GOT3 (cell line): ENCODE data around the gene TNFRSF19.

Source experiments
- DNase-seq: peaks from one replicate; lab custom pipeline; 2025; ENCODE audit warnings: mixed read lengths; lab: John Stamatoyannopoulos, UW

TNFRSF19 gene

DNA sequence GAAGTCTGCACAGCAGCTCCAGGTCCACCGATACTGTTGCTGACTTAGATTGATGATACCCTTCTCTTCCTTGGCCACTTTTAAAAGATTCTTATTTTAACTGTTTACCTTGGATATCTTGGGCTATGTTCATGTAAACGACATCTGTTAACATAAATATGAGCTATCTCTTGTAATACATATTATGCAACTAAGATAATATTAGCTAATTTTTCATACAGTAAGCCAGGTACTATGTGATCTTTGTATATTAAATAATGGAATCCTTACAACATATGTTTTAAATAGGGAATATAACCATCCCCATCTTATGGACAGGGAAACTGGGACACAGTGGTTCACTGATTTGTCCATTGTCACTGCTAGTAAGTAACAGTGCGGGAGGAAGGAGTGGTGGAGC is 37.9 kb downstream of the TNFRSF19 start:
- no peak for DNase-seq

DNA sequence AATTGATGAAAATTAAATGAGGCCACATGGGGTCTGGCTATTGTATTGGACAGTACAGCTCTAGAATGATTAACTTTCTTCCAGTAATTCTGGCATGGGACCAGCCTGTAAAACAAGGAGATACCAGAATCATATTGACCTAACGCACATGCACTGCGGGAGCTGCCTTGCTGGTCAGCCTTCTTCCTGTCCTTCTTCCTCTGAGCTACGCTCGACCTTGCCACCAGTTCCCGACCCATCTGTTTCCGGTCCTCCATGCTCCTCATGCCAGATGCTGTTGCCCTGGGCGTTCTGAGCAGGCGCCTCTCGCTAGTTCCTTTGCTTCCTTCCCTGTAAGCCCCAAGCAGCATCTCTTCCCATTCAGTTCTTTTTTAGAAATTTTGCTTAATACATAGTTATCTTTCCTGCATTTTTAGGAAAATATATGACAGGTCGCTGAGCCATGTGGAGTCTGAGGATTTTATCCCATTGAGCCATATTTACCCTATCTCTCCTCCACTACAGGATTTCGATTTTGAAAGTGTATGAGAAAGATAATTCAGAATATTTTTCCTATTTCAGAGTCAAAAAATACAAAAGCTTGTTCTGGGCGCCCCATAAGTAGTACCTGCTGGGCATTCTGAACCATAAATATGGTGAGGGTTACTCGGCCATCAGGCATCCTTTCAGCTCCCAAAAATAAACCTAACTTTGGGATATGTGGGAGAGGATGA is 38.6 kb downstream of the TNFRSF19 start:
- no peak for DNase-seq

DNA sequence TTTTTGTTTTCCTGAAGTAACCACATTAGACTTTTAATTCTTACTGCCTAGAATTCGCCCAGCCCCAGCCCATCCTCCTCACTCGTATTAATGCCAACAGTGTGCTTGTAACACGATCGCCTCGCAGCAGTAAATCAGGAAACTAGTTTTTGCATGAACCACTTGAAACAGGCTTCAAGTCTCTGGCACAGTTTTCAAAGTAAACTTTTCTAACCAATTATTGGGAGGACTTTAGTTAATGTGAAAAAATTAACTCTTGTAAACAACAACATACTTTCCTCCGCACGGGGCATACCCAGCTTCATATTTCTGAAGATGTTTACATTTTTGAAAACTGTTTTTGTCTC is 39.2 kb downstream of the TNFRSF19 start:
- DNase-seq, result no peak

DNA sequence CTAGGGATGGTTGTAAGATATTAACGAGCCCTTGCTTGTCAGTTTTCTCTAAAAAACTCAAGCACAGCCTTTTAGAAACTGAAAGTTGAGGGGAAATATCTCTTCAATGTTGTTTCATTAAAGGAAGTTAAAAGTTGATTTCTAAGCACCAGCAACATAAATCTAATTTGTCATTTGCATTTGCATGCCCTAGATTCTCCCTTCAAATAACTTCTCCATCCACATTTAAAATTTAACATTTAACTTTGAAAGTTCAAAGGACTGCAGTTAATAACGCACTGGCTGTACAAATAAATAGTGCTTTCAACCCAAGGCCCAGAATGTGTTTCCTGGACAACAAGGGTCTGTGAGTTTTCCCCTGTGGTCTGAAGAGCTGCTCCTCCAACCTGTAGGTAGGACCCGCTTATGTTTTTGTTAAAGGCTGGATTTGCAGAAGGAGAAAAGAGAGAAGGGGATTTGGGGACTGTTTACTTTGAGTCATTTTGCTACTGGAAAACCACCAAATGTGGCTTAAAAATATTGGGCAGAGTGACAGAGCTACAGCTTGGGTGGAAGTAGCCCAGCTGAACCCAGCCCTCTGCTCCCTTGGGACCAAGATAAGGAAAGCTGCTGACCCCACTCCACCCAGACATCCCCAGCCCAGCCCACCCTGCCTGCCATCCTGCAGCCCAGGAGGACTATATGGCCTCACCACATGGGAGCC is 39.8 kb downstream of the TNFRSF19 start:
- no peak for DNase-seq

DNA sequence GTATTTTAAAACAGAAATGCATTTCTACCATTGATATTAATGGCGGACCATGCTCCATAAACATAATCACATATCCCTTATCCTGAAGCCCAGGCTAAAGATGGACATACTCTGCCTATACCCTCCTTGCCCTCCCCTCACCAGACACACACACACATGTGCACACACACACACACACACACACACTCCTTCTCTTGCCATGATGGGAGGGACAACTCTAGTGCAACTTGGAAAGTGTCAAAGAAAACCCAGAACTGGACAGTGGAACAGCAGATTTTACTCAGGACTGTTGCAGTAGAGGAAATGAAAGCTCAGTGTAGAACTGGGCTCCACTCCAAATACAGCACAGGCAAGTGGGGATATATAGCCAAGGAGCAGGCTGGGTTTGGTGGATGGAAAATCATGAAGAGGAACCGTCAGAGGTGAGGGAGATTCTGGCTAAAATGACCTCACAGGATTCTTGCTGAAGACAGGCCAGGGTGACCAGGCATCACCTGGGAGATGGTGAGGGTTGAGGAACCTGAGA is 40.8 kb downstream of the TNFRSF19 start:
- DNase-seq, result no peak

DNA sequence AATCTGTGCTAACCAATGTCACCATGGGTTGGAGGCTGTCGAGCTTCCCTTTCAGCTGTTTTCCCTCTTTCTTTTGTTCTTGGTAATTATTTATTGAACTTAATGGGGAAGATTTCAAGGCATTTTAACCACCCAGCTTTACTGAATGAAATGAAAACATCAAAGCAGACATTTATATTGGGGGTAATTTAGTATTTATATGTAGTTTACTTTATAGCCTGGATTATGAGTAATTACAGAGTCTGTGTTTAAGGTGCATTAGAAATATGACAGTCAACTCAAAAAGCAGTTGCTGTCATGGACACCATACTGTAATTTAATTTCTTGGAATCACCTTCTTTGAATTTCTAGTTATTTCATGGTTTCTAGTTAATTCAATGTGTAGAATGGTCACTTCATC is 42.0 kb downstream of the TNFRSF19 start:
- no peak for DNase-seq

DNA sequence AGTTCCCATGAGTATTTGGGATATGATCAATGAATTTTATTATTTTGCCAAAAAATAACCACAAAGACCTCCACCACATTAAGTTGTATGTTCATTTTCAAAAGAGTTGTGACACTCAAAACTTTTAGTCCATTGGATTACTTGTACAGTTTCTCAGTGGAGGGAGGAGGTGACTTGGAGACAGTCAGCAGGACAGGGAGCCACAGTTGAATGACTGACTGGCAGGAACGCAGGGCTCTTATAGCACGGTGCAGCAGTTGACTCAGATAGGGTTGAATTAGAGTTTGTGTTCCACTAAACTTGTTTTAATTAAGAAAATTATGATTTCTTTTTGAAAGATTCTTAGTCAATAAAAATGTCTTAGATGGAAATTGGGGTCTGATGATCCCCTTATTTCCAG is 42.5 kb downstream of the TNFRSF19 start:
- no peak for DNase-seq

DNA sequence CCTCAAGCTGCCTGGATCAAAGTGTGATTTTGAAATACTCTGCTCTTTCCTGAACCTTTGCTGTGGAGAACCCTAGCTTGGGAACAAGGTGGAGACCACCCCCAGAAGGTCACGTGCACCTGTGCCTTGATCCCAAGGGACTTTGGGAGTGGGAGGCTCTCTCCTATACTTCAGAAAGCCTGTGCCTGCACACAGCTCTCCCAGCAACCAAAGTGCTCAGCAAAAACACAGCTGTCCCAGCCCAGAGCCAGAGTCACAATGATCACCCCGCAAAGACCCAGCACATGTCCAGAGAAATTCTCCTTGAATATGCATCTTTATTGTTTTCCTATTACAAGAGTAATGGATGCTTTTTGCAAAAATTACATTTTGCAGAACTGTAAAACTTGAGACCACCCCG is 43.4 kb downstream of the TNFRSF19 start:
- no peak for DNase-seq

DNA sequence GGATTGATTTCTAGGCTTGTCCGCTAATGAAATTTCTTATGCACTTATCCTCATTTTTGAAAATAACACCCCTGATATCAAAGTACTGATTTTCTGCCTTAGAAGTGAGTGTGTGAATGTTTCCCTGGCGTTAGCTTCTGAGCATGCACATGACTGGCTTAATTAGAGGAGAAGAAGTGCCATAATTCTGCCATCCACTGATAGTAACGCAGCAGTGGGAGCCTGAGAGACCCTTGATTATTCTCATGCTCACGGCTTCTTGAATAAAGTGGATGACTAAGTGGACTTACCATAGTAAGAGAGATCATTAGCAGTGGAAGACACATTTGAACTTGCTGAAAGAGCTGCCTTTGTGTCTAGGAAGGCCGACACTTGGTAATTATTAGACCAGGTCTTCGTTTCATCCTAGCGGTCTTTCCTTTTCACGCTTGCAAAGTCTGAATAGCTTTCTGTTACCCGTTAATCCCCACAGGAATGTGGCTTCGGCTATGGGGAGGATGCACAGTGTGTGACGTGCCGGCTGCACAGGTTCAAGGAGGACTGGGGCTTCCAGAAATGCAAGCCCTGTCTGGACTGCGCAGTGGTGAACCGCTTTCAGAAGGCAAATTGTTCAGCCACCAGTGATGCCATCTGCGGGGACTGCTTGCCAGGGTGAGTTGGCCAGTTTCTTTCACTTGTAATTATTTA is 45.3 kb downstream of the TNFRSF19 start:
- DNase-seq, result no peak

DNA sequence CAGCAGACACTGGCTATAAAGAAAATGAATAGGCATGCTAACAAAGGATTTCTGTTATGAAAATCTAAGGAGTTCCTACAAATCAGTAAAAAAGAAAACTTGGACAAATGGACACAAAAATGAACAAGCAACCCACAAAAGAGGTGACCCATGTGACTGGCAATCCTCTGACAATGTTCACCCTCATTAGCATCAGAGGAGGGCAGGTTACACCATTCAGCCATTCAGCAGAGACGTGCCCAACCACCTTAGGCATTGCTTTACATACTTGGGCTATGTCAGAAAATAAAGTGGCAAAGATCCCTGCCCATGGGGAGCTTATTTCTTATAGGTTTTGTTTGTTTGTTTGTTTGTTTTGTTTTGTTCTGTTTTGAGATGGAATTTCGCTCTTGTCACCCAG is 46.0 kb downstream of the TNFRSF19 start:
- DNase-seq, result no peak

DNA sequence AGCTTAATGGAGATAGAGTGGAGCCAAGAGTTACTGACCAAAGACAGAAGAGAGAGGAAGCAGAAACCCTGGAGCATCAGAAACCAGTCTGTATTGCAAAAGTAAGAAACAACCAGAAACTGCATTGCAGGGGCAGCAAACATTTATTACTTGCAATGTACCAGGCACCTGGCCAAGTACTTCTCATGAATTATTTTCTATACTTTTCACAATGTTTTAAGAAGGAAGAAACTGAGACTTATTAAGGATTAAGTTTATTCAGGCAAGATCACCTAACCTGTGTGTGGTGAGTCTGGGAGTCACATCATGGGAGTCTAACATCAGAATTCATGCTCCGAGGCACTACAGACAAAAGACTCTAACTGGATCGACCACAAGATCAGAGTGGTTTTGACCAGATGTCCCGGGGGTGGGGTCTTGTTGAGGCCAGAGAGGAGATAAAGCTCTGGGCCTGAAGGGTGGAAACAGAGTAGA is 47.4 kb downstream of the TNFRSF19 start:
- no peak for DNase-seq

DNA sequence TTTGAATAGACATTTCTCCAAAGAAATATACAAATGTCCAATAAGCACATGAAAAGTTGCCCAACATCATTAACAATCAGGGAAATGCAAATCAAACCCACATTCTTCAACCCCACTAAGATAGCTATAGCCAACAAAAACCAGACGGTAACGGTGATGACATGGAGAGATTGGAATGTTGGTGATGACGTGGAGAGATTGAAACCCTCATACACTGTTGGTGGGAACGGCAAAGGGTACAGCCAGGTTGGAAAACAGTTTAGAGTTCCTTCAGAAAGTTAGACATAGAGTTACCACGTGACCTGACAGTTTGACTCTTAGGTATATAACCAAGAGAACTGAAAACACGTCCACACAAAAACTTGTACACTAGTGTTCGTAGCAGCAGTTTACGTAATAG is 48.1 kb downstream of the TNFRSF19 start:
- no peak for DNase-seq

DNA sequence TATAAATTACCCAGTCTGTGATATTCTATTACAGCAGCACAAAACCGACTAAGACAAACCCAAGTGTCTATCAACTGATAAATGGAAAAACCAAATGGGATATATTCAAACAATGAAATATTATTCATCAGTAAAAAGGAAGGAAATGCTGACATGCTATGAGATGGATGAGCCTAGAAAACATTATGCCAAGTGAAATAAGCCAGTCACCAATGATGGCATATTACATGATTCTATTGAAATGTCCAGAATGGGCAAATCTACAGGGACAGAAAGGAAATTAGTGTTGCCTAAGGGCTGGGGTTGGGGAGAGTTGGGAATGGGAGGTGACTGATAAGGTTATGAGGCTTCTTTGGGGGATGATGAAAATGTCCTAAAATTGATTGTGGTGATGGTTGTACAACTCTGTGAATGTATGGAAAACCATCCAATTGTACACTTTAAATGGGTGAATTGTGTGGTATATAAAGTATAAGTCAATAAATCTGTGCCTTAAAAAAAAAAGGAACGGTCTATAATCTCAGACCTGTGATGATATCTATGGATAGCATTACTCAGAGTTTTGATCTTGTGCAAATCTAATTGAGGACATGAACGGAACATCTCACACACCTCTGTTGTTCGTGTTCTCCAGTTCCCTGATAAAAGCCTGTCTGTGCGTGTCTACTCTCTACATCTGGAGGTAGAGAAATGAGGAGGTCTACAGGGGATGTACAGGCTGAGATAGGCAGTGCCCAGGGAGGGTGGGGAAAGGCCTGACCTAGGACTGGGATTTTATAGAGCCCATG is 49.0 kb downstream of the TNFRSF19 start:
- no peak for DNase-seq

DNA sequence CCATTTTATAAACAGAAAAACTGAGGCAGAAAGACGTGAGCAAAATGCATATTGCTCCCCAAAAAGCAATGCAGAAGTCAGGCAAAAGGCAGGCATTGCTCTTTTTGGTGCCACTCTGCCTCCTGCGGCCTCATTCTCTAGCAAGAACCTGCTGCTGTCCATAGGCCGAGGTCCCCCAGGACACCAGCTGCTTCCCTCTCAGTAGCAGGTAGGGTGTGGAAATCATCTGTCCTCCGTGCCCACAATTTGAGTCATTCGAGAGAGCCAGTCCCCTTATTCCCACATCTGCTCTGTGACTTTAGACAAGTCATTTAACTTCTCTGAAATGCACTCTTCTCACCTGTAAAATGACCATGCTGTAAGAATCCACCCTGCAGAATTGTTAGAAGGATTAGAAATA is 50.0 kb downstream of the TNFRSF19 start:
- no peak for DNase-seq

DNA sequence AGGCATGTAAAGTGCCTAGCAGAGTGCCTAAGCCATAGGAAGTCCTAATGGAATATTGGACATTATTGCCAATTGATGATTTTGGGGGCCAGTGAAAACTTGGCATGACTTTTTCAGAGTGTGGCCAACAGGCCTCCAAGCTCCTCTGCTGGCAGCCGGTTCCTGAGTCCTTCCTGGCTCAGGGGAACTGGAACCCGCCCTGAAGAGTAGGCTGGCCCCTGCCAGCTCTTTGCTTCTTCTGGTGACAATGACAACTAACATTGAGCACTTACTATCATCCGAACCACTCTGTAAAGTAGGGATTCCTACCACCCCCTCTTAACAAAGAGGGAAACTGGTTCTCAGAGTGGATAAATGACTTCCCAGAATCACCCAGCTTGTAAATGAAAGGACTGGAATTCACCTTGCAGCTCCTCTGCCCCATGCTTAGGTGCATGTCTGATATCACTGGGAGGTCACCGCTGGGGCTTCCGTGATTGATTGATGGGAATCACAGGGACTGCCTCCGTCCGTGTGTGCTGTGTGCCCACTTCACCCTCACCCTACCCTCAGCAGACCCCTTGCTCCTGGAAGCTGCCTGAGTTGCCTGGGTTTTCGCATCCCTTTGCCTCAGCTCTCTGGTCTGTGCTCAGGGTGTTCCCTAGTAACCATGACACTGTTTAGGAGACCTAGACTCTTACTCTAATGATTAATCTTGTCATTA is 50.6 kb downstream of the TNFRSF19 start:
- no peak for DNase-seq

DNA sequence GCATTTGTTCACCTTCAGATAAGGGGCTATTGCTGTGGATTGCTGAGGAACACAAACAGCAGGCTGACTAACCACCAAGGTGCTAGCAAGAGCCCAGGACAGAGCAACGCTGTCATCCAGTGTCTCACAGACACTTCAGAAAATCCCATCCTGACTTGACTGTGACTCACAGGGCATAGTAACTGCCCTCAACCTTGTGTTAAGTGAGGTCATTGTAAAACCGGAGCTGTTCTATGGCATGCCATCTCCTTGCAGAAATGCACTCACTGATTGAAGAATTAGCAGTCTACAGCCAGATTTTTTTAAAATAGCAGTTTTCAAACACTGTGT is 51.1 kb downstream of the TNFRSF19 start:
- no peak for DNase-seq

DNA sequence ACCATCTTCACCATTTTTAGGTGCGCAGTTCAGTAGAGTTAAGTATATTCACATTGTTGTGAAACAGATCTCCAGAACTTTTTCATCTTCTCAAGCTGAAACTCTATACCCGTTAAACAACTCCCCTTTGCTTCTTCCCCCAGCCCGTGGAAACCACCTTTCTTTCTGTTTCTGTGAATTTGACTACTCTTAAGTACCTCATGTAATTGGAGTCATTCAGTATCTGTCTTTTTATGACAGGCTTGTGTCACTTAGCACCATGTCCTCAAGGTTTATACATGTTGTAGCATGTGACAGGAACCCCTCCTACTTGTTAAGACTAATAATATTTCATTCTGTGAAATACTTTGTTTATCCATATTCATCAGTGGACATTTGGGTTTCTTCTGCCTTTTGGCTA is 52.8 kb downstream of the TNFRSF19 start:
- no peak for DNase-seq

DNA sequence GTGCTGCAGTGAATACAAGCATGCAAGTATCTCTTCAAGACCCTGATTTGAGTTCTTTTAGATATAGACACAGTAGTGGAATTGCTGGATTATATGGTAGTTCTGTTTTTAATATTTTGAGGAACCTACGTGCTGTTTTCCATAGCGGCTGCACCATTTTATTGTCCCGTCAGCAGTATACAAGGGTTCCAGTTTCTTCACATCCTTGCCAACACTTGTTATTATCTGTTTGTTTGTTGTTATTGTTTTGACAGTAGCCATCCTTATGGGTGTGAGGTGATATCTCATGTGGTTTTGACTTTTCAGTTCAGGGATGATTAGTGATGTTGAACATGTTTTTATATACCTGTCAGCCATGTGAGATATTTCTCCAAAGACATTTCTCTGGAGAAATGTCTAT is 53.2 kb downstream of the TNFRSF19 start:
- no peak for DNase-seq

DNA sequence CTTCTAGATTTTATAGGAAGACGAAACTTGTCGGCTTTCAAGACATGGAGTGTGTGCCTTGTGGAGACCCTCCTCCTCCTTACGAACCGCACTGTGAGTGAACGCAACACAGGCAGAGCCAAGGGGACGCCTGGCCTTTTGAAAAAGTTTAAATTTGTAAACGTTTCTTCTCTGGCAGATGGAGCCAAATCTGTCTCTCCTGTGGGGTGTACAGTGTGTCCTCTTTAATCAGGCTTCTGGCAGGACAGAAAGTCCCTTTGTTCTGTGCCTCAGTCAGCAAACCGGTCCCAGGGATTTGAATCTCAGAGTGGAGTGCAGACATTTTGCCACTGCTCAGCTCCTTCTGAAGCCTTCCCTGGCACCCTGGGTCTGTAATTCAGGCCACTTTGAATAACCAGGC is 56.5 kb downstream of the TNFRSF19 start:
- DNase-seq, result no peak

DNA sequence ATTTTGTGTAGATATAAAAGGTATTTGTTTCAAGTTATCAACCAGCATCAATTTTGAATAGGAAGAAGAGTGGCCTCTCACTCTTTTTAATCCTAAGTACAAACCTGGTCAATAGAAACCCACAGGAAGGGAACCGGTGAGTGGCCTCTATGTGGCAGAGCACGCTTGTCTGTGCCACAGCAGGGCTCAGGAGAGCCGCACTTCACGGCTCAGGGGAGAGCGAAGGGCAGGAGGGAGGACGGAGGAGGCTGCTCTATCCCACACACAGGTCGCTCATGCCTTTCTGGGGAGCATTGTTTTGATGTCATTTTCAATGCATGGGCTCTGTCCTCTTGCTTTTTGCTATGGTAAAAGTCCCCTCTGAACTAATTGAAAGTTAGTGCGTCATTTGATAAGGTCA is 57.2 kb downstream of the TNFRSF19 start:
- no peak for DNase-seq

DNA sequence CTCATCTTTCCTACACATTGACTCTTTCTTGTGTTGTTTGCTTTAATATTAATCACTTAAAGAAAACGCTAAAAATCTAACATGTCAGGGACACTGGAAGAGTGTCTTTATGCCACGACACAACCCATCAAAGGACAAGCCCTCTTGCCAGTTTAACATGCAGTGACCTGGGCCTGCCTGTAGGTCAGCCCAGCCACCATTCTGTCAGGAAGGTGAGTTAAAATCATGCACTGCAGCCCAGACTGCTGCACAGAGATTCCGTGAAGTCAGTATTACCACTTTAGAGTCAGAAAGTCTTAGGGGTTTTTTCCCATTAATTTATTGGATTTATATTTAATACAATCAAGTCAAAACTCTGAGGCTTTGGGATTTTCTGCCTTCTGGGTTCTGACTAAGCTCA is 58.0 kb downstream of the TNFRSF19 start:
- DNase-seq, result no peak
